Hematopoietic multipotent progenitor cell treated with erythropoietin and hydrocortisone succinate and interleukin-3 and kit ligand, for 15 days (in vitro differentiated cells): ENCODE measurements around the gene FOXP1.

Experiments
- DNase-seq: peaks from one replicate; pipeline ENCODE4 v3.0.0-alpha.2; 2015; ENCODE audit warnings: low spot score

Gene FOXP1

DNA sequence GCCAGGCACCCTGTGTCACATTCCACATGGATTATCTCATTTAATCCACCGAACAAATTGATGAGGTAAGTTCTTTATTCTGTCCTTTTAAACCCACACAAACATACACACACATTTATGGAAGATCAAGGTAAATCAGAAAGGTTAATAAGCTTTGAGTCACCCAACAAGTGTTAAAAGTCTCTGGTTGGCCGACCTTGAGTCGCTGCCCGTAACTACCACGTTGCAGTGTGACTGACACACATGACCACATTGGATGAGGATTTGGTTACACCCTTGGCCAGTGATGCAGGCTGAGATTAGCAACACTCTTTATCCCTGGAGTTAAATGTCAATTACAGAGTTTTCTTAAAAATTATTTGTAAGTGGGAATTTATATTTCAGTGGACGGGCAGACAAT lies 19.2 kb downstream of the FOXP1 start:
- no peak for DNase-seq

GRCh38 chr3:71563827-71564226 lies 19.7 kb downstream of the FOXP1 start:
- no peak for DNase-seq

DNA sequence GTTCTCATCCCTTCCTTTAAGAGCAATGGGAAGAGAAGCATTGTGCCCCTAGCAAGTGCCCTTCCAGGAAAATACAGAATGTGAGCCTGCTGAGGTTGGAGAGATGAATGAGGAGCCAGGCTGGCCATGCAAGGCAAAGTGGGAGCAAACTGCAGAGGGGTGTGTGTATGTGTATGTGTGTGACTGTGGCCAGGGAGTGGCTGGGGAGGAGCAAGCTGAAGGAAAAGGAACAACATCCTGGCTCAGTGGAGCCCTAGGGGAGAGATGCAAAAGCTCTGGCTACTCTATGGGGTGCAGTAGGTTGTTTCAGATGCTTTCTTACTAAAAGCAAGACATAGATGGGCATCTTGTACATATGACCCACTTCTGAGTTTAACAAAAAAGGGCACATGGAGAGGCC lies 20.6 kb downstream of the FOXP1 start:
- DNase-seq = no peak

DNA sequence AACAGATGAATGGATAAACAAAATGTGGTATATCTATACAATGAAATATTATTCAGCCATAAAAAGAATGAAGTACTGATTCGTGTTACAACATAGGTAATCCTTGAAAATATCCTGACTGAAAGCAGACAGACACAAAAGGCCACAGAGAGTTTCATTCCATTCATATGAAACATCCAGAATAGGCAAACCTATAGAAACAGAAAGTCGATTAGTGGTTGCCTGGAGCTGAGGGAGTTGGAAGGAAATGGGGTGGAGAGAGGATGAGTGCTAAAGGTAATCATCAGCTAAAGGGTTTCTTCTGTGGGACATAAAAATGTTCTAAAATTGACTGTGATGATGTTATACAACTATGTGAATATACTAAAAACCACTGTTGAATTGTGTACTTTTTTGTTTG lies 22.9 kb downstream of the FOXP1 start:
- DNase-seq = no peak

DNA sequence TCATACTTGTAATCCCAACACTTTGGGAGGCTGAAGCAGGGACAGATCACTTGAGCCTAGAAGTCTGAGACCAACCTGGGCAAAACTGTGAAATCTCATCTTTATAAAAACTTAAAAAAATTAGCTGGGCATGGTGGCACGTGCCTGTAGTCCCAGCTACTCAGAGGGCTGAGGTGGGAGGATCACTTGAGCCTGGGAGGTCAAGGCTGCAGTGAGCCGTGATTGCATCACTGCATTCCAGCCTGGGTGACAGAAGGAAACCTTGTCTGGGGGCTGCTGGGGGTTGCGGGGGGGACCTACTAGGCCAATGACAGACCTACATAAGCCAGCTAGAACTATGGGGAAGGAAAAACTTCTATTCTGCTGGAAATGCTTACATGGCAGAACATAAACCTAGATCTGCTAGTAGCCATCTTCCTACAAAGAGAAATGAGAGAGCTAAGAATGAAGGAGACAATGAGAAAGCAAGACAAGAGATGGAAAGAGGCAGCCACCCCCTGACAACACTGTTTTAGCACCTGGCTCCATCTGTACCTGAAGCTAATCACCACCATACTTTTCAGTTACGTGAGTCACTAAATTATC lies 23.9 kb downstream of the FOXP1 start:
- no peak for DNase-seq

- no peak for DNase-seq
Measured at GRCh38 chr3:71559021-71559420, 24.5 kb downstream of the FOXP1 start.

GRCh38 chr3:71554649-71555048 lies 28.9 kb downstream of the FOXP1 start:
- DNase-seq = no peak

DNA sequence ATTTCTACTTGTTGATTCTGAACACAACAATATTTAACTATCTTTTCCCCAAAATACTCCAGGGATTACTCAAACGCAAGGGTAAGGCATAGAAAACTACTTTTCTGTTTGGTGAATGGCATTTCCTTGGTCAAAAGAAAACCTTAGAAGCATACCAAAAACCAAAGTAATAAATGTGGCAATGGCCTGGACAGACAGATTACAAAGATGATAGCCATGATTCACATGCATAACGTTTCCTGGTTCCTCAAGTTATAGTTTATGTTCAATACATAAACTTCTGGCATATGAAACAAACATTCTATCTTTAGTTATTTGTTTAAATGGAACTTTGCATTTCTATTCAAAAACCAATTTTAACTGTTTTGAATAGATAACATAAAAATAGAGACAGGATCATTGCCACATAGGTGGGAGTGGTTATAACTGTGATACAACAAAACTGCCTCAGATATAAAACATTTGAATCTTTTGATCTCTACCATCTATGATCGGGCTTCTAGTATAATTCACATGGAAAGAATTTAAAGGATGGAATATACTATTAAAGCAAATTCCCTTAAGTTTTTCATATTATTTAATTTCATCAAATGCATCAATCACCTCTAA lies 32.1 kb downstream of the FOXP1 start:
- DNase-seq = no peak

DNA sequence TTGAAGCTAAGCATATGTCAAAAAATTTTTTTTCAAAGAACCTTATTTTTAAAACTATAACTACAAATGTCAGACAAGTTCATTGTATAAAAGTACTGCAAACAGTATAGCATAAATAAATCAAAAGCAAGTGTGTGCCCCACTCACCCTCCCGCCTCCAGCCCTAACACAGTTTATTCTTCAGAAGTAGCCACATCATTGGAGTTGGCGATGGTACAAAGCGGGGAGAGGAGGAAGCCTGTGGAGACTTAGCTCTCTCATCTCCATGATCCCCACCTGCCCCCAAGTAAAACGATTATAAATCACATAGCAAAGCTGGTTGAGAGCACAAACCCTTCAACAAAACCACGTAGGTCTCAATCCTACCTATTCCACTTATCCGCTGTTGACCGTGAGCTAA lies 33.6 kb downstream of the FOXP1 start:
- DNase-seq = no peak

DNA sequence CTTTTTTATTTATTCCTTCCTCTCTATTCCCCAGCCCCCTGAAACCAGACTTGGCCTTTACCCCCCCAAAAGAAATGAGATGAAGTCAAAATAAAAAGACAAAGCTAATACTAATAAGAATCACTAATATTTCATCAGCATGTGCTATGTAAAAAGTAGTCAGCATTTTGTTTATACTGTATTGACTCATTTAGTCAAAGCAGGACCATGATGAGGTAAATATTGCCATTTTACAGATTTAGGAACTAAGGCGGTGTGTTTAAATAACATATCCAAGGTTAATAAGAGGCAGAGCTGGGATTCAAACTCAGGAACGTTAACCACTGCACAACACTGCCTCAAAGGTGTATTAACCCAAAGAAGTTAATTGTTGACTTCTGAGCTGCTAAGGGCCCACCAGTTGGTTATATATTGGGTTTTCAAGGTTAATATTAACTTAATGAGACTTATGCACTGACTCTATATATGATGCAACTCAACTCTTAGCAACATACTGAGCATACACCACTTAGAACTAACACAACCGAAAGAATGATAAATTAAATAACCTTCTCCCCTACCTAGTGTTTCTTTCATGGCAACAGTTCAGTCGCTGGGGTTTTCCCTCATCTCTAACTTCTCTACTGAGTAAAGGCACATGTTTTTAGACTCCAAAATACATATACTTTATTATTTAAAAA lies 34.7 kb downstream of the FOXP1 start:
- no peak for DNase-seq

DNA sequence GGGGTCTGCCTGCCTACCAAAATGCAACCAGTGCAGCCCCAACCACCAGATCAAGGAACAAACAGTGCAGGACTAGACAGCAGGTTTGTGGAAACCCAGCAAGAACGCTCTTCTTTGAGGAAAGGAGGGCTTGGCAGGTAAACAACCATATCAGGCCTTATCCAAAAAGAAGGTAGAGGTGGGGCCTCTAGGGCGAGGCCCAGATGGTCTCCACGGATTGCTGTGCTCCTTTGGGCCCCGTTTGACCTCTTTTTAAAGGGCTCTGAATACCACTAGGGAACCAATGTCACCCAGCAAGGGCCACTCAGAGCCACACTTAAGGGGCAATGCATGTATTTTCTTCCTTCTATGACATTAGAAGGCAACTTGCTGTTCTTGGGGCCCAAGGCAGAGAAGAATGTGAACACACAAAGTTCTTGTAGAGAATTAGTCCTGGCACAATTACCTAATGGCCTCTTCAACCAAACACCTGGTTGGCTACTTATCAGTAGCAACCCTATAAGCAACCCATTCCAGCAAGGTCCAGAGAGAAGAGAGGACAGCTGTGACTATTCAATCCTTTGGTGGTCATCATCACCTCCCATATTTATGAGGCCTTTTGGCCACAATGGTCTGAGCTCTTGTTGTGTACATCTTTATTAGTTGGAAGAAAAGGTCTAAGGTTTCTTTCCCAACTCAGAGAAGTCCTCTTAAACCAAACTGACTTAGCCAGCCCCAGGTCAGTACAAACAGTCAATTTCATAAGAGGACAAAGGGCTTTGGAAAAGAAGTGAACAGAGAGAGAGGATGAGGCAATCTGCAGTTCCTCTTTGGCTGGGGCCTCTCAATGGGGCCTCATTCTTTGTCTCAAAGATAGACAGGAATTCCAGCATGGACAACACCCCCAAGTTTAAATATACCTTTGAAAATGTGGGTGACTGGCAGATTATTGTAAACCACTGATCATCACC lies 36.0 kb downstream of the FOXP1 start:
- peak; percentile 29 for DNase-seq

DNA sequence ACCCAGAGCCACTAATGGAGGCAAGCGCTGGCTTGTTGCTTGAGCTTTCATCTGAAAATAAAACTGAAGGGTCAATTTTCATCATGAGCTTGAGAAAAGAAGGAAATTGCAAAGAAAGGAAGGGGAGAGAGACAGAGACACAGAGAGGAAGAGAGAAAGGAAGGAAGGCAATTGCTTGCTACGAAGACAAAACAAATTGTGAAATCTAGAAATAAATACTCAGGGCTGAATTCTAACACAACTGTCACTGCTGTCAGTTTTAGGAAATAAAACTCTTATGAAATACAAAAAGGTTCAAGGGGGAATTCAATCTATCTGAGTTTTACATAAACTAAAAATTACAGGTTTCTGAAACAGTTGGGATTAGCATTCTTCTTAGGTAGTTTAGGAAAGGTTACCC lies 36.7 kb downstream of the FOXP1 start:
- no peak for DNase-seq

GRCh38 chr3:71545330-71545729 lies 38.2 kb downstream of the FOXP1 start:
- no peak for DNase-seq

DNA sequence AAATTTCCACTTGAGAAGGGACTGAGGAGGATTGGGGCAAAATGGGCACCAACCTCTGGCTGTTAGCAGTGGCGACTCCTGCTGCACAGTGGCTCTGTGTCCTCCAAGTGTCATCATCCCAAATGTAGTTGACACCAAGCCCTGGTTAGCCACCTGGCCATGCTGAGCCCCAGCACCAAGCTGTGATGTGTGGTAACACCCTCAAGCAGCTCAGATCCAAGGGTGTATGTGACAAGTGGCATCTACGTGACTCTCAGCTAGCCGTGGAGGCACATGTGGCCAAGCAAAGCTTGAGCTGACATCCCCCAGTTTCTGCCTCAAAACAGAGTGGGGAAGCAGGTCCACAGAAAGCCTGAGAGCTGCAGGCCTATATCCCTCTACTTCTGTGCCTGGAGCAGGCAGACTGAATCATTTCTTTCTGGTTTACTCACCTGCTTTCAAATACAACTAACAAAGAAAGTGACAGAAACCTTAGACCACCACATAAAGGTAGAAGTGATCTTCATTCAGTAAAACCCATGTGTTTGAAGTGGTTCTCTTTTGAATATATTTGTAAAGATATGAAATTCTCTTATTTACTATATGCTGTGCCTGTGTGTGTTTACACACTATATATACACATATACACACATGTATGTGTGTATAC lies 40.0 kb downstream of the FOXP1 start:
- DNase-seq = no peak

GRCh38 chr3:71542521-71543370 lies 40.8 kb downstream of the FOXP1 start:
- no peak for DNase-seq

- DNase-seq = no peak
Measured at GRCh38 chr3:71541313-71541712, 42.2 kb downstream of the FOXP1 start.

GRCh38 chr3:71537211-71537611 lies 46.3 kb downstream of the FOXP1 start:
- DNase-seq = no peak

DNA sequence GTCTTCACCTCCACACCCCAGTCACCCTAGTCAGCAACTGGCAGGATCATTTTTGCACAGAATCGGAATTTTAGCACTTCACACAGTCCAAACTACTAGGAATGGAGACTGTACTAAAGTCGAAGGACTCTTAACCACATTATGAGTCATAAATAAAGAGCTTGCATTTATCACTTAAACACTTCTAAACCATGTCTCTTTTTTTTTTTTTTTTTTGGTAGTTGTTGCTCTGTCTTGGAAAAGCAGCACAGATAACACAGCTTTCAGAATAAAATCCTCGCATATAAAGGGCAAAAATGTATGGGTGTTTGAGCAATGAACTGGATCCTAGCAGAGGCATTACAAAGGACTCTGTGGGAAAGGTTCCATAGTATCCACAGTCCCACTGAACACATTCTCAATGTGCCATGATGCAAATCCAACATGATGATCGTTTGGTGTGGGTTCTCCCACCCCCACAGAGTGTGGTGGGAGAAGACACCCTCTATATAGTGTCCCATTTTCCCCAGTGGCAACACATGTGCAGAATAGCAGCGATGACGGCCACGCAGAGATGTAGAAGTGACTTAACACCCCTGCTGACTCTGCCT lies 47.1 kb downstream of the FOXP1 start:
- no peak for DNase-seq

DNA sequence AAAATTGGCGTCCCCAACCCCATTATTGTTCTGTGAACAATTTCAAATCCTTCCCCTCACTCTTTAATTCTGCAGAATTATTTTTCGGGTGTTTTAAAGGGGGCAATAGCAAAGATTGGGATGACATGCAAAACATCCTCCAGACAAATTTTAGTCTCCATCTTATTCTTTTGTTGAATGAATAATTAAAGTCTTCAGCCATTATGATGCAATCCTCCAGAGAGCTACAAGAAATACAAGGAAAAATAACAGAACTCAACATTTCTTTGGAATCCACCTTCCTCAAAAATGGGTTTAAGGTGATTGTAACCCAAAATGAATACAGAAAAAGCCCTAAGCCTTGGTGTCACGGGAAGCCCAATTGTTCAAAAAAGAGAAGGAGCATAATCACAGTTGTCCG lies 49.9 kb downstream of the FOXP1 start:
- DNase-seq = no peak

DNA sequence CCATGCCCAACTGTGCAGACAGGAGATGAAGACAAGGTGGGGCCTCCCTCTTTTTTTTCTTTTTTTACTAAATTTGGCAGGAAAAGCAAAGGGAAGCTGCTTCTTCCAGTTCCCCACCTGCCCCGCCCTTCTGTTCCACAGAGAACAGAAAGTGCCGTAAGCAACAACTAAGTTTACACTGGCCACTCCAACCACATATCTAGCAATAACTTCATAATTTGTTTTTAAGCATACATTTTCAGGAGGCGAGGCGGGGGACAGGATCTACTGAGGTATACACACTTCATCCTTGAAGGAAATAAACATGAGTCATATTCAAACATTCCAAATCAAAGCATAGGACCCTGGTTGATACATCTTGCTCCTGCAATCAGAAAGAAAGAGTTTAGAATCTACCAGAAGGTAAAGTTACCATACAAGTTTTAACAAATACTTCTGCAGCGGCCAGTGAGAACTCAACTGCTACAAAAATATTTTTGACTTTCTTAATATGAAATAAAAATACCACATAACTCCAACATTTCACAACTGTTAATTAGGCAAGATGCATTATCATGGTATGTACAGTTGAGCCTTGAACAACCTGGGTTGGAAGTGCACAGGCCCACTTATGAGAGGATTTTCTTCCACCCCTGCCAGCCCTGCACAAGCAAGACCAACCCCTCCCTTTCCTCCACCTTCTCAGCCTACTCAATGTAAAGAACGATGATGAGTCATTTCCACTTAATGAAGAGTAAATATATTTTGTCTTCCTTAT lies 50.7 kb downstream of the FOXP1 start:
- DNase-seq = no peak
